T-cell (primary cell): ENCODE data around the gene SENP2. TPM values are rescaled to one million over a fixed set of nuclear protein-coding genes. Genes with fewer than 3 reads are reported as not detected.
"Not testable (repeated sequence)": the region's sequence is repeated elsewhere in the genome, so short reads cannot be mapped to it uniquely, and the experiment has no call there.

Experiments
- ATAC-seq, 4 experiments: fragments of 200-7000 bp in 3 of 4; fragments of 150-1000 bp in 1 of 4; cut with Tn5 transposase; replicated peaks in 1 of 4; 1 replicate in 3 of 4; 2 replicates in 1 of 4; pipeline ENCODE4 v1.10.0; 2021; ENCODE audit warnings: moderate library complexity in 3 of 4, mild to moderate bottlenecking in 2 of 4, moderate number of reproducible peaks in 1 of 4
- CTCF ChIA-PET, 2 donors: fragments of 300-600 bp; sonication (Branson Sonifier 250); formaldehyde crosslinking; loops; one replicate each; lab custom pipeline; 2022; ENCODE audit warnings: antibody characterized with exemption in 2 of 2; lab: Charles Lee
- POLR2A ChIA-PET, 2 donors: fragments of 300-600 bp; sonication (Branson Sonifier 250); formaldehyde crosslinking; loops; one replicate each; lab custom pipeline; 2022; ENCODE audit warnings: antibody characterized with exemption in 2 of 2; lab: Charles Lee
- DNase-seq, 35 experiments: peaks; one replicate each; pipeline versions ENCODE4 v3.0.0 to v3.0.0-alpha.2; 2013 to 2023
- H3K27ac ChIP-seq: one replicate; pipeline ENCODE4 v1.5.1; 2013; ENCODE audit warnings: low read length
- H3K27me3 ChIP-seq, 2 experiments: replicated peaks in 1 of 2; 1 replicate in 1 of 2; 2 replicates in 1 of 2; pipeline versions ENCODE4 v1.6.1 to v1.7.0; 2013; ENCODE audit warnings: low read length in 1 of 2, mixed read lengths in 1 of 2; ENCODE audit not compliant: control insufficient read depth in 2 of 2, insufficient read depth in 2 of 2; ENCODE audit errors: extremely low read depth in 1 of 2
- H3K36me3 ChIP-seq, 2 donors: 1 replicate in 1 of 2; 2 replicates in 1 of 2; pipeline versions ENCODE4 v1.6.1 to v1.7.0; 2013; ENCODE audit warnings: low read length in 1 of 2; ENCODE audit not compliant: control insufficient read depth in 2 of 2, insufficient read depth in 1 of 2; ENCODE audit errors: extremely low read depth in 1 of 2
- H3K4me1 ChIP-seq, 2 experiments: 1 replicate in 1 of 2; 2 replicates in 1 of 2; pipeline versions ENCODE4 v1.6.1 to v1.7.0; 2013; ENCODE audit warnings: low read length in 2 of 2, mixed read lengths in 1 of 2; ENCODE audit not compliant: insufficient read depth in 2 of 2, control insufficient read depth in 1 of 2; ENCODE audit errors: extremely low read depth in 1 of 2
- H3K4me3 ChIP-seq, 2 donors: 1 replicate in 1 of 2; 2 replicates in 1 of 2; pipeline versions ENCODE4 v1.5.1 to v1.7.0; 2013; ENCODE audit warnings: mild to moderate bottlenecking in 2 of 2, low read length in 1 of 2, moderate library complexity in 1 of 2; ENCODE audit not compliant: control insufficient read depth in 1 of 2; ENCODE audit errors: extremely low read depth in 1 of 2
- H3K9me3 ChIP-seq: 2 replicates; pipeline ENCODE4 v1.7.0; 2013
- H3K27ac Mint-ChIP-seq, 2 donors: one replicate each; pipeline ENCODE4 v1.8.0; 2020 to 2021; ENCODE audit warnings: mild to moderate bottlenecking in 2 of 2, mixed read lengths in 2 of 2
- H3K27me3 Mint-ChIP-seq, 2 donors: one replicate each; pipeline ENCODE4 v1.8.0; 2021 to 2022; ENCODE audit warnings: mixed read lengths in 2 of 2
- H3K36me3 Mint-ChIP-seq: one replicate; pipeline ENCODE4 v1.8.0; 2021; ENCODE audit warnings: mixed read lengths
- H3K4me1 Mint-ChIP-seq, 3 donors: one replicate each; pipeline ENCODE4 v1.8.0; 2020 to 2022; ENCODE audit warnings: mixed read lengths in 3 of 3, mild to moderate bottlenecking in 1 of 3
- H3K4me3 Mint-ChIP-seq, 3 donors: one replicate each; pipeline ENCODE4 v1.8.0; 2020 to 2022; ENCODE audit warnings: mild to moderate bottlenecking in 3 of 3, mixed read lengths in 3 of 3, moderate library complexity in 3 of 3
- H3K9me3 Mint-ChIP-seq, 3 donors: one replicate each; pipeline ENCODE4 v1.8.0; 2020 to 2022; ENCODE audit warnings: mixed read lengths in 3 of 3
- WGBS: methylation state at CpG from one replicate; pipeline ENCODE4 v1.1.5; 2013; ENCODE audit warnings: missing lambda C conversion rate; ENCODE audit not compliant: insufficient coverage; 5-methylcytosine and 5-hydroxymethylcytosine counted together
- total RNA-seq, 35 experiments: library from RNA in 6 of 35; stranded (reverse) in 6 of 35; fragments of 120-200 nt in 1 of 35; gene quantifications; one replicate each; pipeline versions ENCODE4 v1.2.1 to v1.2.4 and lab custom pipeline; 2013 to 2026

SENP2 gene
- total RNA-seq, 5 donors from 2014 or later (not counting 1 experiment from before 2014, with no cell fraction given): 33.1 to 56.1 (median 41.9) TPM

DNA sequence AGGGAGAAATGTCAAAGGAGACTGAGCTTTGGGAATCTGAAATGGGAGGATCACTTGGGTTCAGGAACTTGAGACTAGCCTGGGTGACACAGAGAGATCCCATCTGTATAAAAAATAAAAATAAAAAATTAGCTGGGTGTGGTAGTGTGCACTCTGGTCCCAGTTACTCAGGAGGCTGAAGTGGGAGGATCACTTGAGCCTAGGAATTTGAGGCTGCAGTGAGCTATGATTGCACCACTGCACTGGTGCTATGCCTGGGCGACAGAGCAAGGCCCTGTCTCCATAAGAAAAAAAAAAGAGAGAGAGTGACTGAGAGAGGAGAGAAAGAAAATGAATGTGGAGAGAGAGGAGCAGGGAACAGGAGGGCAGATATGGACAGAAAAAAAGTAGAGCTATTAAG lies 72.8 kb downstream of the SENP2 start:
- no peak overlapping the region for H3K4me3 ChIP-seq
- peaks cover 4 to 14% of the 10 kb centered on the region in 2 donors for H3K27me3 Mint-ChIP-seq
- peaks cover 0 to 5% (median 0%) of the 10 kb centered on the region in 3 donors for H3K4me1 Mint-ChIP-seq
- no peaks in the 10 kb centered on the region for H3K9me3 ChIP-seq
- H3K27ac Mint-ChIP-seq: no peak overlapping the region
- peaks cover 0 to 24% of the 10 kb centered on the region in 2 experiments for H3K27me3 ChIP-seq
- H3K9me3 Mint-ChIP-seq: no peaks in the 10 kb centered on the region
- POLR2A ChIA-PET: no interaction called here
- ATAC-seq: no peak
- no peaks in the 10 kb centered on the region for H3K36me3 ChIP-seq
- CTCF ChIA-PET: interaction anchor here (0.6 to 2.1 kb wide), 6 partner anchors 9 to 882 kb away, joined by 3 to 13 read pairs (median 5); no protein-coding TSS in a partner anchor
- H3K36me3 Mint-ChIP-seq: no peaks in the 10 kb centered on the region
- no peak overlapping the region for H3K27ac ChIP-seq
- no peak for DNase-seq
- WGBS: 60% methylated on average over 1 of the region's 1 CpG
- H3K4me3 Mint-ChIP-seq: no peak overlapping the region
- H3K4me1 ChIP-seq: peaks cover 0 to 7% of the 10 kb centered on the region in 2 experiments

DNA sequence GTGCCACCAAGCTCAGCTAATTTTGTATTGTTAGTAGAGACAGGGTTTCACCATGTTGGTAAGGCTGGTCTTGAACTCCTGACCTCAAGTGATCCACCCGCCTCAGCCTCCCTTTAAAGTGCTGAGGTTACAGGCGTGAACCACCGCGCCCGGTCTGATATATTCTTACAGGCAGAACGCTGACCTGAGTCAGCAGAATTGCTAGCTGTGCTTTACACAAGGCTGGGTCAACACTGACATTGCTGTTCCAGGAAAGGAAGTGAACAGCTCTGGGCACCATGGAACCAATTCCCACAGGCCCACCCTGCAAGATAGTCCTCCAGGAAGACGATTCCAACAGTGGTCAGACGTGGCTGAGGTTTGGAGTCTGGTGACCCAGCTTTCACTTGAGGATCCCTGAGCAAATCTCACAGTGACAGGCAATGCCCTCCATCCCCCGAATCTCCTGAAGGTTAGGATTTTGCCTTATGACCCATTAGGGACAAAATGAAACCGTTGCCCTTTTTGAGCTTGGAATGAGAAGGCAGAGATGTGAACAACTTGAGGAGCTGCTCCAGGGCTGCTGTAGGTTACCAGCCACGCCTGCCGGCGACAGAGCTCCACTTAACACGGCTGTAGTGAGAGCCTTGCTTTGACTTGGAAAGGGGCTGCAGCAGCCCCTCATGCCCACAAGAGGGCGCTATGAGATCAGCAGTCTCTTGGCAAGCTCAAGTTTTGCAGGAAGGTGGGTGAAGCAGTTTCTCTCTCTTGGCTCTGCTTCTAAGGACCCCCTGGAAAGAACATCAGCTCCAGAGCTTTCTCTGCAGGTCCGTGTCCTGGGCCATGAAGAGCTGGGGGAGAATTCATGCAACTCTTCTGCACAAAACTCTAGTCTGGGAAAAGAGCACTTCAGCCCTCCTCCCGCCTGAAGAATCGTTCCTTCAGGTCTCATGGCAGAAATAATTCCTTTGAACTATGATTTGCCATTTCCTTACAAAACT lies 74.1 kb downstream of the SENP2 start:
- peaks cover 0 to 5% (median 0%) of the 10 kb centered on the region in 3 donors for H3K4me1 Mint-ChIP-seq
- POLR2A ChIA-PET: interaction anchor here in 1 of 2 donors (0.9 kb wide), 1 partner anchor 252 kb away, joined by 3 read pairs; no protein-coding TSS in a partner anchor
- Histone ChIP-seq H3K27me3 (peaks cover 0 to 27% of the 10 kb centered on the region in 2 experiments), H3K27ac (no peak overlapping the region), H3K9me3 (no peaks in the 10 kb centered on the region), H3K4me3 (no peak overlapping the region), H3K36me3 (no peaks in the 10 kb centered on the region), H3K4me1 (peaks cover 0 to 7% of the 10 kb centered on the region in 2 experiments)
- CTCF ChIA-PET: interaction anchor here (0.5 to 2.1 kb wide), 15 partner anchors 8 to 957 kb away, joined by 3 to 13 read pairs (median 4); no protein-coding TSS in a partner anchor
- H3K27ac Mint-ChIP-seq: no peak overlapping the region
- H3K36me3 Mint-ChIP-seq: no peaks in the 10 kb centered on the region
- ATAC-seq: peak; percentile 56 to 80 (median 70)
- H3K27me3 Mint-ChIP-seq: peaks cover 9 to 22% of the 10 kb centered on the region in 2 donors
- DNase-seq: peak in 34 of 35 experiments; percentile 6 to 73 (median 46)
- H3K4me3 Mint-ChIP-seq: no peak overlapping the region
- WGBS: 55% methylated on average over 13 of the region's 18 CpGs
- H3K9me3 Mint-ChIP-seq: no peaks in the 10 kb centered on the region

DNA sequence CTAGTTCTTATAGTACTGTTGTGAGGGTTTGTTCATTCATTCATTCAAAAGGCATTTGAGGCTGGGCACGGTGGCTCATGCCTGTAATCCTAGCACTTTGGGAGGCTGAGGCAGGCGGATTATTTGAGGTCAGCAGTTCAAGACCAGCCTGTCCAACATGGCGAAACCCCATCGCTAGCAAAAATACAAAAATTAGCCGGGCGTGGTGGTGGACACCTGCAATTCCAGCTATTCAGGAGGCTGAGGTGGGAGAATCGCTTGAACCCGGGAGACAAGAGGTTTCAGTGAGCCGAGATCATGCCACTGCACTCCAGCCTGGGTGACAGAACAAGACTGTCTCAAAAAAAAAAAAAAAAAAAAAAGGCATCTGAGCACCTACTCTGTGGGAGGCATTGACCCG lies 75.2 kb downstream of the SENP2 start:
- DNase-seq, H3K36me3 Mint-ChIP-seq, H3K4me1 ChIP-seq, ATAC-seq, H3K4me3 Mint-ChIP-seq, H3K36me3 ChIP-seq, H3K4me1 Mint-ChIP-seq, H3K9me3 Mint-ChIP-seq, H3K27ac ChIP-seq, H3K9me3 ChIP-seq, H3K4me3 ChIP-seq, H3K27ac Mint-ChIP-seq: not testable (repeated sequence)
- CTCF ChIA-PET: interaction anchor here in 1 of 2 donors (0.7 to 1.0 kb wide), 5 partner anchors 11 to 1050 kb away, joined by 3 to 16 read pairs (median 3); no protein-coding TSS in a partner anchor
- H3K27me3 ChIP-seq: peaks cover 0 to 27% of the 10 kb centered on the region in 2 experiments
- 94% methylated on average over 10 of the region's 10 CpGs for WGBS
- peaks cover 9 to 24% of the 10 kb centered on the region in 2 donors for H3K27me3 Mint-ChIP-seq
- POLR2A ChIA-PET: interaction anchor here (0.6 kb wide), 2 partner anchors 112 to 405 kb away, joined by 3 to 4 read pairs; no protein-coding TSS in a partner anchor

DNA sequence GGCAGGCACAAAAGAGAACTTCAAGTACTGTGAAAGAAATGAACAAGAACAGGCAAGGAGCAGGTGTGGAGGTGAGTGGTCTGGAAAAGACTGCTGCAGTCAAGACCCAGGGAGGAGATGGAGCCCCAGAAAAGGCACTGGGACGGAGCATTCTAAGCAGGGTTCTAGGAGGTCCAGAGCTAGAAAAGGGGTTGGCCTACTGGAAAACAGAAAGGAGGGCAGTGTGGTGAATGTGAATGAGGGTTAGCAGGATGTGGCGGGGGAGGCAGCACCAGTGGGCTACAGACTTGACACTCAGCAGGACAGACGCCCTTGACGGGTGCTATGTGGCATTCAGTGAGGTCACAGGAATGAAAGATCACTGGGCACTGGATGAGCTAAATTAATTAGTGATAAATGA lies 75.7 kb downstream of the SENP2 start:
- DNase-seq (peak in 1 of 35 experiments; percentile 2), ATAC-seq (no peak)
- Histone ChIP-seq H3K9me3 (no peaks in the 10 kb centered on the region), H3K27me3 (peaks cover 0 to 27% of the 10 kb centered on the region in 2 experiments), H3K4me1 (peaks cover 0 to 7% of the 10 kb centered on the region in 2 experiments), H3K27ac (no peak overlapping the region), H3K36me3 (no peaks in the 10 kb centered on the region), H3K4me3 (no peak overlapping the region)
- Mint-ChIP-seq H3K4me3 (no peak overlapping the region), H3K9me3 (no peaks in the 10 kb centered on the region), H3K27me3 (peaks cover 9 to 24% of the 10 kb centered on the region in 2 donors), H3K27ac (no peak overlapping the region), H3K36me3 (no peaks in the 10 kb centered on the region), H3K4me1 (peaks cover 0 to 5% (median 0%) of the 10 kb centered on the region in 3 donors)
- 68% methylated on average over 4 of the region's 4 CpGs for WGBS
- CTCF ChIA-PET: interaction anchor here (0.7 kb wide), 2 partner anchors 88 to 499 kb away, joined by 3 to 4 read pairs; no protein-coding TSS in a partner anchor
- POLR2A ChIA-PET: interaction anchor here in 1 of 2 donors (0.6 kb wide), 1 partner anchor 111 kb away, joined by 3 read pairs; no protein-coding TSS in a partner anchor

DNA sequence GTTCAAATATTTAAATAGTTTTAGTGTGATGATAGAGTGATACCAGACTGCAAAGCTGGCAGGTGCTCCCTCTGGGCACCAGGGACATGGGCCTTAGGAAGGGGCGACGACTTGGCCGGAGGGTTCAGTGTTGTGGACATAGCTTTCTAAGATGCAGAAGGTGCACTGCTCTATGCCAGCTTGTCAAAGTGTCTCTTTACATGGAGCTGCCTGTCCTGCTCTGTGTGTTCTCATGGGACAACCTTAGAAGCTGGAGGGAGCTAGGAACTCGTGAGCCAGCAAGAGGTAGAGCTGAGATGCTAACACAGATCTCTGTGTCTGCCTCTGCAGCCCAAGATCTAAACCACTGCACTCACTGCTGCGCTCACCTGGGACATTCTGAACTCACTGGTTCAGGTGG lies 77.8 kb downstream of the SENP2 start:
- ChIA-PET POLR2A (no interaction called here), CTCF (interaction anchor here (0.8 to 1.2 kb wide), 3 partner anchors 8 to 876 kb away, joined by 3 read pairs; no protein-coding TSS in a partner anchor)
- Histone ChIP-seq H3K27me3 (peaks cover 0 to 21% of the 10 kb centered on the region in 2 experiments), H3K36me3 (no peaks in the 10 kb centered on the region), H3K27ac (no peak overlapping the region), H3K9me3 (no peaks in the 10 kb centered on the region), H3K4me1 (peaks cover 0 to 7% of the 10 kb centered on the region in 2 experiments), H3K4me3 (no peak overlapping the region)
- H3K4me1 Mint-ChIP-seq: peaks cover 0 to 5% (median 0%) of the 10 kb centered on the region in 3 donors
- H3K27me3 Mint-ChIP-seq: peaks cover 9 to 24% of the 10 kb centered on the region in 2 donors
- no peaks in the 10 kb centered on the region for H3K9me3 Mint-ChIP-seq
- no peak overlapping the region for H3K4me3 Mint-ChIP-seq
- 100% methylated on average over 3 of the region's 5 CpGs for WGBS
- ATAC-seq (no peak), DNase-seq (no peak)
- H3K27ac Mint-ChIP-seq: no peak overlapping the region
- H3K36me3 Mint-ChIP-seq: no peaks in the 10 kb centered on the region

DNA sequence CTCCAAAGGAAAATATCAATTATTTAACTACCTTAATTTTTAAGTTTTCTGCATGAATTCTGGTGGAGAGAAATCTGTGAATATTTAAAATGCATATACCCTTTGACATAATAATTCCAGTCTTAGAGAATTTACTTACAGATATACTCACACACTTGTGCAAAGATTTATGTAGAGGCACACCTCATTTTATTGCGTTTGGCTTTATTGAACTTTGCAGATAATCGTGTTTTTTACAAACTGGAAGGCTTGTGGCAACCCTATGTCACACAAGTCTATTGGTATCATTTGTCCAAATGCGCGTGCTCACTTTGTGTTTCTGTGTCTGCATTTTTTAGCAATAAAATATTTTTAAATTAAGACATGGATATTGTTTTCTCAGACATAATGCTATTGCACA lies 81.5 kb downstream of the SENP2 start:
- CTCF ChIA-PET: no interaction called here

More for the DNA sequence above, 81.5 kb downstream of the SENP2 start:
- Mint-ChIP-seq H3K4me3 (no peak overlapping the region), H3K27ac (no peak overlapping the region), H3K27me3 (peaks cover 5 to 17% of the 10 kb centered on the region in 2 donors), H3K4me1 (no peaks in the 10 kb centered on the region), H3K36me3 (no peaks in the 10 kb centered on the region), H3K9me3 (no peaks in the 10 kb centered on the region)
- 93% methylated on average over 2 of the region's 4 CpGs for WGBS
- DNase-seq (no peak), ATAC-seq (no peak)
- Histone ChIP-seq H3K4me1 (no peaks in the 10 kb centered on the region), H3K36me3 (no peaks in the 10 kb centered on the region), H3K27me3 (peaks cover 0 to 10% of the 10 kb centered on the region in 2 experiments), H3K27ac (no peak overlapping the region), H3K4me3 (no peak overlapping the region), H3K9me3 (no peaks in the 10 kb centered on the region)
- POLR2A ChIA-PET: no interaction called here
